Stimulated activated CD4-positive, alpha-beta T cell treated with anti-CD3 and anti-CD28 coated beads, TNF-alpha, amount 100 ng/mL, for 48 hours (primary cell): ENCODE measurements around the gene CYTH1.
"Not testable (repeated sequence)": the region's sequence is repeated elsewhere in the genome, so short reads cannot be mapped to it uniquely, and the experiment has no call there.

Experiments used
- DNase-seq, 3 donors: peaks; one replicate each; pipeline ENCODE4 v3.0.0-alpha.2; 2020; ENCODE audit warnings: low read depth in 3 of 3

CYTH1 gene

GRCh38 chr17:78787444-78787843, 5.4 kb upstream of the CYTH1 start:
- no peak for DNase-seq

- DNase-seq, result no peak
Observed at GRCh38 chr17:78785663-78786057, 3.6 kb upstream of the CYTH1 start.

GRCh38 chr17:78785011-78785662, 3.1 kb upstream of the CYTH1 start:
- no peak for DNase-seq

- no peak for DNase-seq
Observed at GRCh38 chr17:78784352-78784751, 2.3 kb upstream of the CYTH1 start.

- no peak for DNase-seq
Observed at GRCh38 chr17:78783711-78784324, 1.7 kb upstream of the CYTH1 start.

- DNase-seq, result no peak
Observed at GRCh38 chr17:78781104-78781892, 775 bp downstream of the CYTH1 start.

- no peak for DNase-seq
Observed at GRCh38 chr17:78780335-78780734, 1.7 kb downstream of the CYTH1 start.

GRCh38 chr17:78779850-78780249, 2.2 kb downstream of the CYTH1 start:
- no peak for DNase-seq

GRCh38 chr17:78779286-78779651, 2.8 kb downstream of the CYTH1 start:
- DNase-seq, result not testable (repeated sequence)

- DNase-seq, result no peak
Observed at GRCh38 chr17:78777881-78778280, 4.2 kb downstream of the CYTH1 start.

- peak; percentile 51 to 67 (median 66) for DNase-seq
Observed at GRCh38 chr17:78774956-78775571, 7.0 kb downstream of the CYTH1 start.

- DNase-seq, result no peak
Observed at GRCh38 chr17:78774453-78774852, 7.6 kb downstream of the CYTH1 start.

GRCh38 chr17:78771758-78772382, 10.2 kb downstream of the CYTH1 start:
- DNase-seq, result no peak

GRCh38 chr17:78769196-78769773, 12.8 kb downstream of the CYTH1 start:
- DNase-seq, result no peak

GRCh38 chr17:78767806-78768205, 14.3 kb downstream of the CYTH1 start:
- no peak for DNase-seq

- no peak for DNase-seq
Observed at GRCh38 chr17:78766743-78767294, 15.3 kb downstream of the CYTH1 start.

- no peak for DNase-seq
Observed at GRCh38 chr17:78766225-78766624, 15.8 kb downstream of the CYTH1 start.

GRCh38 chr17:78765821-78766220, 16.3 kb downstream of the CYTH1 start:
- no peak for DNase-seq

GRCh38 chr17:78764871-78765270, 17.2 kb downstream of the CYTH1 start:
- no peak for DNase-seq

- DNase-seq, result no peak
Observed at GRCh38 chr17:78763561-78763960, 18.5 kb downstream of the CYTH1 start.

GRCh38 chr17:78761789-78762406, 20.2 kb downstream of the CYTH1 start:
- DNase-seq, result no peak
